Adipose tissue (tissue), 3 donors: Measurements from ENCODE around the gene DGLUCY. TPM values are rescaled to one million over a fixed set of nuclear protein-coding genes. Genes with fewer than 3 reads are reported as not detected.
A peak's percentile ranks its signal among the peaks of the same experiment; 100 is the strongest.
"Not testable (repeated sequence)": the region's sequence is repeated elsewhere in the genome, so short reads cannot be mapped to it uniquely, and the experiment has no call there.

Source experiments
- H3K27ac ChIP-seq: one replicate; pipeline ENCODE4 v1.5.1; 2013; ENCODE audit warnings: low read depth, low read length
- WGBS, 3 donors: extraction: QIAGEN DNeasy Blood & Tissue Kit; methylation state at CpG; one replicate each; pipeline ENCODE4 v1.1.7; 2013; 5-methylcytosine and 5-hydroxymethylcytosine counted together
- polyA plus RNA-seq, 3 donors: library from polyadenylated mRNA; stranded (reverse); fragments of 200-250 nt; gene quantifications; one replicate each; pipeline ENCODE4 v1.2.3, GENCODE V29; 2013
- donor health status: healthy with polysubstance abuse.
- donor health status: Bipolar disorder and iron deficiency.
- donor health status: healthy.

The DGLUCY gene
- polyA plus RNA-seq, 3 donors, result 11.7 to 26.8 (median 19.6) TPM

- H3K27ac ChIP-seq, result no peak overlapping the region
- 73 to 83% (median 79%) methylated on average over 8 of the region's 8 CpGs for WGBS, 3 donors
Observed at GRCh38 chr14:91238661-91239060, 124.8 kb downstream of the DGLUCY start.

- H3K27ac ChIP-seq, result no peak overlapping the region
Observed at GRCh38 chr14:91241863-91242262, 128.0 kb downstream of the DGLUCY start.

GRCh38 chr14:91242635-91243034 is 128.8 kb downstream of the DGLUCY start:
- no peak overlapping the region for H3K27ac ChIP-seq
- WGBS, 3 donors, result 86 to 91% (median 91%) methylated on average over 4 of the region's 4 CpGs

More at GRCh38 chr14:91241863-91242262, 128.0 kb downstream of the DGLUCY start:
- 43 to 74% (median 51%) methylated on average over 7 of the region's 7 CpGs for WGBS, 3 donors

GRCh38 chr14:91243074-91243471 is 129.2 kb downstream of the DGLUCY start:
- H3K27ac ChIP-seq, result no peak overlapping the region
- 78 to 87% (median 83%) methylated on average over 6 of the region's 6 CpGs for WGBS, 3 donors

GRCh38 chr14:91244501-91244901 is 130.6 kb downstream of the DGLUCY start, which contains the start of gene GPR68:
Gene GPR68 (minus strand): TSS chr14:91244704. CDS start chr14:91235050, 9,654 bp downstream.
- WGBS, 3 donors, result 19 to 26% (median 21%) methylated on average over 12 of the region's 12 CpGs

GRCh38 chr14:91245029-91245428 is 131.2 kb downstream of the DGLUCY start:
- 74 to 86% (median 86%) methylated on average over 9 of the region's 9 CpGs for WGBS, 3 donors

More at GRCh38 chr14:91244501-91244901, 130.6 kb downstream of the DGLUCY start, which contains the start of gene GPR68:
- no peak within 1 kb of the TSS for H3K27ac ChIP-seq

GRCh38 chr14:91245616-91246015 is 131.7 kb downstream of the DGLUCY start:
- not testable (repeated sequence) for H3K27ac ChIP-seq
- 90 to 94% (median 92%) methylated on average over 8 of the region's 8 CpGs for WGBS, 3 donors

More at GRCh38 chr14:91245029-91245428, 131.2 kb downstream of the DGLUCY start:
- H3K27ac ChIP-seq, result no peak overlapping the region

- 88 to 93% (median 92%) methylated on average over 15 of the region's 15 CpGs for WGBS, 3 donors
Observed at GRCh38 chr14:91246051-91246852, 132.4 kb downstream of the DGLUCY start.

GRCh38 chr14:91249841-91250616 is 136.2 kb downstream of the DGLUCY start:
- H3K27ac ChIP-seq, result peak overlapping the region; percentile 5
- 50 to 77% (median 50%) methylated on average over 10 of the region's 10 CpGs for WGBS, 3 donors

More at GRCh38 chr14:91246051-91246852, 132.4 kb downstream of the DGLUCY start:
- no peak overlapping the region for H3K27ac ChIP-seq

- H3K27ac ChIP-seq, result no peak overlapping the region
- WGBS, 3 donors, result 54 to 74% (median 62%) methylated on average over 5 of the region's 5 CpGs
Observed at GRCh38 chr14:91250912-91251311, 137.0 kb downstream of the DGLUCY start.

GRCh38 chr14:91252871-91253794 is 139.3 kb downstream of the DGLUCY start:
- no peak overlapping the region for H3K27ac ChIP-seq
- 3 to 4% (median 4%) methylated on average over 54 to 95 of the region's 95 CpGs for WGBS, 3 donors

GRCh38 chr14:91253795-91254323 is 140.0 kb downstream of the DGLUCY start:
- 32 to 58% (median 38%) methylated on average over 12 to 20 of the region's 20 CpGs for WGBS, 3 donors
- no peak overlapping the region for H3K27ac ChIP-seq

GRCh38 chr14:91254461-91254860 is 140.6 kb downstream of the DGLUCY start:
- 63 to 76% (median 72%) methylated on average over 3 of the region's 3 CpGs for WGBS, 3 donors
- H3K27ac ChIP-seq, result no peak overlapping the region

GRCh38 chr14:91255026-91255695 is 141.3 kb downstream of the DGLUCY start:
- H3K27ac ChIP-seq, result no peak overlapping the region
- WGBS, 3 donors, result 75 to 83% (median 75%) methylated on average over 9 of the region's 9 CpGs

- 72 to 85% (median 81%) methylated on average over 1 of the region's 1 CpG for WGBS, 3 donors
- no peak overlapping the region for H3K27ac ChIP-seq
Observed at GRCh38 chr14:91256661-91257060, 142.8 kb downstream of the DGLUCY start.

GRCh38 chr14:91257328-91258010 is 143.6 kb downstream of the DGLUCY start:
- no peak overlapping the region for H3K27ac ChIP-seq
- 35 to 47% (median 36%) methylated on average over 8 of the region's 8 CpGs for WGBS, 3 donors
